K562 treated with DMSO at 1 percent for 24 hours (cell line): ENCODE measurements around the gene GET4. TPM values are rescaled to one million over a fixed set of nuclear protein-coding genes. Genes with fewer than 3 reads are reported as not detected.

Experiments used
- total RNA-seq: library from RNA; unstranded; fragments of 300-600 nt; gene quantifications from 2 replicates; pipeline ENCODE4 v1.2.3, GENCODE V29; 2022; ENCODE audit warnings: low read depth; ENCODE audit not compliant: insufficient read depth

Gene GET4
- total RNA-seq = 131 and 136 TPM in 2 replicates

GRCh38 chr7:876077-876971 is at the start of gene GET4:
Gene GET4 (plus strand): TSS chr7:876554. CDS start chr7:876646, 92 bp downstream.

GRCh38 chr7:832167-832967 is 44.0 kb upstream of the GET4 start, which contains the start of gene SUN1:
Gene SUN1 (plus strand): TSS chr7:832476. CDS start chr7:832525, 49 bp downstream.

Other genes starting within 250 kb of the GET4 start
- gene DNAAF5, start 149.9 kb upstream of the GET4 start, total RNA-seq = 26.9 and 27.5 TPM in 2 replicates
- gene PRKAR1B, start 149.3 kb upstream of the GET4 start, total RNA-seq = 13.3 and 13.9 TPM in 2 replicates
- gene SUN1, start 44.1 kb upstream of the GET4 start, total RNA-seq = 90.8 and 93.0 TPM in 2 replicates
- 1.3 and 2.1 TPM in 2 replicates for gene ADAP1, start 78.1 kb downstream of the GET4 start, total RNA-seq
- gene COX19, start 99.0 kb downstream of the GET4 start, total RNA-seq = 5.7 and 7.0 TPM in 2 replicates
- gene CYP2W1, start 106.6 kb downstream of the GET4 start, total RNA-seq = not detected in 2 replicates
- gene GPR146, start 168.0 kb downstream of the GET4 start, total RNA-seq = 5.2 and 9.3 TPM in 2 replicates
- gene GPER1, start 211.6 kb downstream of the GET4 start, total RNA-seq = 0.66 and 0.67 TPM in 2 replicates